KMS-11 (cell line): ENCODE measurements around the gene EXOSC10.

Experiments used
- H2AFZ ChIP-seq: fragments of 200-600 bp; sonication (generic); 2 replicates; pipeline ENCODE4 v1.6.1; 2016; ENCODE audit warnings: antibody characterized with exemption, mixed run types, low read depth
- H3K27ac ChIP-seq: fragments of 200-600 bp; sonication (generic); 2 replicates; pipeline ENCODE4 v1.6.1; 2016; ENCODE audit warnings: mild to moderate bottlenecking, mixed run types
- H3K27me3 ChIP-seq: fragments of 200-600 bp; sonication (generic); 2 replicates; pipeline ENCODE4 v1.6.1; 2017; ENCODE audit warnings: mild to moderate bottlenecking, low read depth, mixed run types, moderate library complexity; ENCODE audit not compliant: insufficient read depth
- H3K36me3 ChIP-seq: fragments of 200-600 bp; sonication (generic); 2 replicates; pipeline ENCODE4 v1.6.1; 2017; ENCODE audit warnings: mild to moderate bottlenecking, mixed run types; ENCODE audit not compliant: insufficient read depth
- H3K4me1 ChIP-seq: fragments of 200-600 bp; sonication (generic); 2 replicates; pipeline ENCODE4 v1.6.1; 2016; ENCODE audit warnings: mild to moderate bottlenecking, low read depth, mixed run types; ENCODE audit not compliant: poor library complexity, severe bottlenecking
- H3K4me2 ChIP-seq: fragments of 200-600 bp; sonication (generic); 2 replicates; pipeline ENCODE4 v1.7.0; 2016; ENCODE audit warnings: mild to moderate bottlenecking, mixed run types
- H3K4me3 ChIP-seq: fragments of 200-600 bp; sonication (generic); IDR thresholded peaks from 2 replicates; pipeline ENCODE4 v1.6.1; 2017; ENCODE audit warnings: low read depth, low read length, mixed read lengths; ENCODE audit not compliant: insufficient read depth
- H3K79me2 ChIP-seq: fragments of 200-600 bp; sonication (generic); 2 replicates; pipeline ENCODE4 v1.6.1; 2016; ENCODE audit warnings: low read depth, mixed run types; ENCODE audit not compliant: insufficient read depth
- H3K9ac ChIP-seq: fragments of 200-600 bp; sonication (generic); 2 replicates; pipeline ENCODE4 v1.6.1; 2016; ENCODE audit warnings: mild to moderate bottlenecking, mixed run types
- H4K20me1 ChIP-seq: fragments of 200-600 bp; sonication (generic); 2 replicates; pipeline ENCODE4 v1.6.1; 2016; ENCODE audit warnings: mild to moderate bottlenecking, mixed run types; ENCODE audit not compliant: insufficient read depth
- CTCF ChIP-seq: fragments of 200-600 bp; sonication (generic); conservative IDR thresholded peaks from 2 replicates; pipeline ENCODE4 v1.6.1; 2017; ENCODE audit warnings: low read depth, mild to moderate bottlenecking, antibody characterized with exemption, low read length, moderate library complexity, mixed read lengths

Gene EXOSC10

GRCh38 chr1:11046270-11046566, 53.5 kb downstream of the EXOSC10 start:
- no peaks in the 10 kb centered on the region for H4K20me1 ChIP-seq
- H3K4me2 ChIP-seq = no peak overlapping the region
- H2AFZ ChIP-seq = no peak overlapping the region
- no peak for TF ChIP-seq CTCF
- peaks cover 13% of the 10 kb centered on the region; the same call in 1 of the 2 replicates for H3K27me3 ChIP-seq
- no peak overlapping the region for H3K4me3 ChIP-seq
- H3K27ac ChIP-seq = no peak overlapping the region
- H3K79me2 ChIP-seq = no peaks in the 10 kb centered on the region
- H3K9ac ChIP-seq = no peak overlapping the region
- no peaks in the 10 kb centered on the region for H3K4me1 ChIP-seq
- H3K36me3 ChIP-seq = no peaks in the 10 kb centered on the region

- no peak overlapping the region for H3K9ac ChIP-seq
Observed at GRCh38 chr1:11045428-11046269, 54.0 kb downstream of the EXOSC10 start.

GRCh38 chr1:11044849-11045427, 54.7 kb downstream of the EXOSC10 start:
- H3K4me2 ChIP-seq = no peak overlapping the region
- H3K27ac ChIP-seq = no peak overlapping the region
- no peak overlapping the region for H3K4me3 ChIP-seq
- H3K9ac ChIP-seq = no peak overlapping the region
- peaks cover 14% of the 10 kb centered on the region; the same call in 1 of the 2 replicates for H3K27me3 ChIP-seq
- no peaks in the 10 kb centered on the region for H4K20me1 ChIP-seq
- no peaks in the 10 kb centered on the region for H3K4me1 ChIP-seq
- no peak for TF ChIP-seq CTCF
- H3K79me2 ChIP-seq = no peaks in the 10 kb centered on the region
- no peaks in the 10 kb centered on the region for H3K36me3 ChIP-seq
- H2AFZ ChIP-seq = no peak overlapping the region

More at GRCh38 chr1:11045428-11046269, 54.0 kb downstream of the EXOSC10 start:
- Histone ChIP-seq H3K4me2 (no peak overlapping the region), H3K4me1 (no peaks in the 10 kb centered on the region), H2AFZ (no peak overlapping the region), H3K79me2 (no peaks in the 10 kb centered on the region), H3K27me3 (peaks cover 13% of the 10 kb centered on the region; the same call in 1 of the 2 replicates), H3K4me3 (no peak overlapping the region), H3K27ac (no peak overlapping the region), H4K20me1 (no peaks in the 10 kb centered on the region), H3K36me3 (no peaks in the 10 kb centered on the region)
- no peak for TF ChIP-seq CTCF

GRCh38 chr1:11044086-11044848, 55.4 kb downstream of the EXOSC10 start:
- H3K27me3 ChIP-seq = peaks cover 15% of the 10 kb centered on the region; the same call in 1 of the 2 replicates
- no peaks in the 10 kb centered on the region for H3K79me2 ChIP-seq
- H4K20me1 ChIP-seq = no peaks in the 10 kb centered on the region
- H3K9ac ChIP-seq = no peak overlapping the region
- no peaks in the 10 kb centered on the region for H3K4me1 ChIP-seq
- no peak for TF ChIP-seq CTCF
- no peak overlapping the region for H3K4me3 ChIP-seq
- no peak overlapping the region for H3K4me2 ChIP-seq
- H3K36me3 ChIP-seq = no peaks in the 10 kb centered on the region
- H3K27ac ChIP-seq = no peak overlapping the region
- no peak overlapping the region for H2AFZ ChIP-seq
